HG03460 (cell line): ENCODE measurements around the gene ANKRD40.

Experiments used
- ATAC-seq: cut with Tn5 transposase; IDR thresholded peaks from one replicate; pipeline ENCODE4 v1.9.1; 2021; ENCODE audit not compliant: unreplicated experiment

Gene ANKRD40

DNA sequence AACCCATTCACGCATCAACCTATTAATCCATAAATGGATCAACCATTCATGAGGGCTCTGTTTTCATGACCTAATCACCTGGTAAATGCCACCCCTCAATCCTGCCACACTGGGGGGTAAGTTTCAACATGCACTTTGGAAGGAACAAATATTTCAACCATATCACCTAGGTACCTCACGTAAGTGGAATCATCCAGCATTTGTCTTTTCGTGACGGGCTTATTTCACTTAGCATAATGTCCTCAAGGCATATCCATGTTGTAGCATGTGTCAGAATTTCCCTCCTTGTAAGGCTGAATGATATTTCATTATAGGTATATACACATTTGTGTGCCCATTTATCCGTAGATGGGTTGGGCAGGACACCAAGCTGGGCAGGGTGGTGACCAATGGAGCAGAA, 35.6 kb downstream of the ANKRD40 start:
- ATAC-seq, result no peak

DNA sequence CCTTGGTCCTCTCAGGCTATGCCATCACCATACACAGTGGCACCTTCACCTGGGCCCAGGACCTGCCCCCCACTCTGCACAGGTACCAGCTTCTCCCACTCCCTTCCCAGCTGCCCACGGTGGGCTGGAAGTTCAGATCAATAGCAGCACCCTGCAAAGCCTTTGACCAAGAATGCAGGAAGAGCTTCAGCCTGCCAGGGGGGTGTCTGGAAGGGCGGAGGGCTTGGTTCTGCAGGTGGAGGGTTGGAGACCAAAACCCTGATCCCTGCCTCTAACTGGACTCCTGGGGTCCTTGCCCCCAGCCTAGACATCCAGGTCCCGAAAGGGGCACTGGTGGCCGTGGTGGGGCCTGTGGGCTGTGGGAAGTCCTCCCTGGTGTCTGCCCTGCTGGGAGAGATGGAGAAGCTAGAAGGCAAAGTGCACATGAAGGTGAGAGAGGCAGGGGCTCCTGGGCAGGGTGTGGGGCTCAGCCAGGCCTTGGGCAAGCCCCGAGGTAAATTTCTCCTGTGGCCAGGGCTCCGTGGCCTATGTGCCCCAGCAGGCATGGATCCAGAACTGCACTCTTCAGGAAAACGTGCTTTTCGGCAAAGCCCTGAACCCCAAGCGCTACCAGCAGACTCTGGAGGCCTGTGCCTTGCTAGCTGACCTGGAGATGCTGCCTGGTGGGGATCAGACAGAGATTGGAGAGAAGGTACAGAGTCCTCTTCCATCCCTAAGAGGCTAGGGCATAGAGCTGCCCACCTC, 38.7 kb downstream of the ANKRD40 start:
- ATAC-seq, result no peak

DNA sequence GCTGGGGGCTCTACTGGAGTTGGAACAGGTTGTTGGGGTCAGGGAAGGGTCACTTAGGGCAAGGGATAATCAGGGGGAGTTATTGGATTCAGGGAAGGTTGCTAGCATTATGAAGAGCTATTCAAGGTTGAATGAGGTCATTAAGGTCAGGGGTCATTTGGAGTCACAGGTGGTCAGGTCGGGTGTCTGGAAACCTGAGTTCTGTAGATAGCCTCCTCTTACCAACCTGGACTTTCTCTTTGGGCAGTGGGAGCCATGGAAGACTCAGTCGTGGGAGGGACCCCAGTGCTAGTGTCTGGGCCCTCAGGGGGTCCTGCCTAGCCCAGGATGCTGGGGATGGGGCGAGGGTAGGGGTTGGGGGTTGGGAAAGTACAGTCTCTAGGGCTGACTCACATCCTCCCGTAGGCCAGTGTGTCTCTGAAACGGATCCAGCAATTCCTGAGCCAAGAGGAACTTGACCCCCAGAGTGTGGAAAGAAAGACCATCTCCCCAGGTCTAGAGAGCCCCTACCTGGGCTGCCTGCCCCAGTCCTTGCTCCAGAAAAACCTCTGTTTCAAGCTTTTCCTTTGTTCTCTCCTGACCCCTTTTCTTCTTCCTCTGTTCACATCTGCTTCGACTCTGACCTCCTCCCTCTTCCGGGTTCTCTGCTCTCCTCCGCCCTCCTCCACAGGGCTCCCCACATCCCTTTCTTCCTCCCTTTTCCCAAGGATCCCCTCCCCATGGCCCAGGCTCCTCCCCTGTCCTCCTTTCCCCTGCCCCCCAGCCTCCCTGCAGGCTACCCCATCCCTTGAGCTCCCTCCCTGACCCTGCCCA, 39.5 kb downstream of the ANKRD40 start:
- ATAC-seq, result no peak

DNA sequence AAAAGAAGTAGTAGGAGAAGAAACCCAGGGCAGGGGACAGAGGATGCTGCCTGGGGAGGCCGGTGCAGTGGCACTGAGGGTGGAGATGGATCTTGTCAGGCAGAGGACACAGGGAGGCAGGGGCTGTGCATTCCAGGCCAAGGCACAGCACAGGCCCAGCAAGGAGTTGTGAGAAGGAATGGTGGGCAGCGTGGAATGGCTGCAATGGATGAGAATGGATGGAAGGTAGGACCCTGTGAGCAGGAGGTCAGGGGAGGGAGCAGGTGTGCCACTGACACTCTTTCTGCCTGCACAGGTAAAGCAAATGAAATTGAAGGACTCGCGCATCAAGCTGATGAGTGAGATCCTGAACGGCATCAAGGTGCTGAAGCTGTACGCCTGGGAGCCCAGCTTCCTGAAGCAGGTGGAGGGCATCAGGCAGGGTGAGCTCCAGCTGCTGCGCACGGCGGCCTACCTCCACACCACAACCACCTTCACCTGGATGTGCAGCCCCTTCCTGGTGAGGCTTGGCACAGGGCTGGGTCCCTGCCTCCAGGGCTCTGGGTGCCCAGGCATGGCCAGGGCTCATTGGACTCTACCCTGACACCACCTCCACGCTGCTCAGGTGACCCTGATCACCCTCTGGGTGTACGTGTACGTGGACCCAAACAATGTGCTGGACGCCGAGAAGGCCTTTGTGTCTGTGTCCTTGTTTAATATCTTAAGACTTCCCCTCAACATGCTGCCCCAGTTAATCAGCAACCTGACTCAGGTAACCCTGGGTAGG, 40.3 kb downstream of the ANKRD40 start:
- no peak for ATAC-seq

DNA sequence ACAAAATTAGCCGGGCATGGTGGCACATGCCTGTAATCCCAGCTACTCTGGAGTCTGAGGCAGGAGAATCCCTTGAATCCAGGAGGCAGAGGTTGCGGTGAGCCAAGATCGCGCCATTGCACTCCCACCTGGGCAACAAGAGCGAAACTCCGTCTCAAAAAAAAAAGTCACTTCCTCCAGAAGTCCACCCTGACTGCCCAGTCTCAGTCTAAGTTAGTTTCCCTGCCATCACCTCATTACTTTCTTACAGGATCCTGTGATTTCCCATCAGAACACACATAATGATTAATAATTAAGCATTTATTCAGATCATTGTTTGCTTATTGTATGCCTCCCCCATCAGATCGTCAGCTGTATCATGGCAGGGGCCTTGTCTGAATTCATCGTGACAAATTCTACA, 41.4 kb downstream of the ANKRD40 start:
- no peak for ATAC-seq

DNA sequence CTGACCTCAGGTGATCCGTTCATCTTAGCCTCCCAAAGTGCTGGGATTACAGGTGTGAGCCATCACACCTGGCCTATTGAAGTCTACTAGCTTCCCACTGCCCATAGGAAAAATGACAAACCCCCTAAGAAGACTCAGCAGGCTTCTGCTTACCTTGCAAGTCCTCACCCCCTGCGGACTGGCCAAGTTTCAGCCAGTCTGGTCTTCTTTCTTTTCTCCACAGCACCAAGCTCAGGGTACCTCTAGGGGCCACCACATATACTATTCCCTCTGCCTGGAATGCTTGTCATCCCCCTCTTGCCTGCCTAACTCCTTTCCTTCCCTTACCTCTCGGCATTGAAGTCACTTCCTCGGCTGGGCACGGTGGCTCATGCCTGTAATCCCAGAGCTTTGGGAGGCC, 41.9 kb downstream of the ANKRD40 start:
- no peak for ATAC-seq

DNA sequence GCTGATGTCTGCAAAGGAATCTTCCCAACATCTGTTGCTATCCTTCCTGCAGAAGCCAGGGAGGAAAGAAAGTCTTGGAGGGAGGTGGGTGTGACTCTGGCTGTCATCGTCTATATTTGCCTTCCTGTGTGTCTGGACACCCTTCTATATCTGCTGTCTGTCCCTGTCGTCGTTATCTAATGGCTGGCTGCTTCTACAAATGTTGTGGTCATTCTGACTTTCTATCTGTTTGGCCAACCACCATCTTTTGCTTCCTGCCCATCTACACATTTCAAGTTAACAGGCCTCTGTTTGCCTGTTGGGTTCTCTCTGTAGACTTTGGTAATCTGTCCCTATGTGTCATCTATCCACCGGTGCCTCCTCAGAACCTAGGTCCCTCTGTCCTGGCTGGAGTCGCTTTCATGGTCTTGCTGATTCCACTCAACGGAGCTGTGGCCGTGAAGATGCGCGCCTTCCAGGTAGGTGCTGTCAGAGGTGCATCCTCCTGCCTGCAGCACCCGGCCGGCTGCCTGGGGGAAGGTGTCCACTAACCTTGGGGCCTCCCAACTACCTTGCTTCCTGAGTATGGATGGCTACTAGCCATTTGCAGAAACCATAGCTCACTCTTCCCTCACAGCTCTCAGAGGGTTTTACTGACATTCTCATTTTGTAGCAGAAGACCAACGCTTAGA, 42.8 kb downstream of the ANKRD40 start:
- no peak for ATAC-seq

DNA sequence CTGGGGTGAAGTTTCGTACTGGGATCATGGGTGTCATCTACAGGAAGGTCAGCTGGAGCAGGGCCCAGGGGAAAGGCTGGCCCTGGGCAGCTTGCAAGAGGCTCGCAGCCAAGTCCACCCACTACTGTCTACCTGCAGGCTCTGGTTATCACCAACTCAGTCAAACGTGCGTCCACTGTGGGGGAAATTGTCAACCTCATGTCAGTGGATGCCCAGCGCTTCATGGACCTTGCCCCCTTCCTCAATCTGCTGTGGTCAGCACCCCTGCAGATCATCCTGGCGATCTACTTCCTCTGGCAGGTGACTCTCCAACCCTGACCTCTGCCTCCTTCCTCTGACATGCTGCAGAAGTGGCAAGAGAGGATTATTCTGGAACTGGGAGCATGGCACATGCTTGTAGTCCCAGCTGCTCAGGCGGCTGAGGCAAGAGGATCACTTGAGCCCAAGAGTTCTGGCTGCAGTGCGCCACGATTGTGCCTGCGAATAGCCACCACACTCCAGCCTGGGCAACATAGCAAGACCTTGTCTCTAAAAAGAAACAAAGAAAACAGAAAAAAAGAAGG, 43.8 kb downstream of the ANKRD40 start:
- ATAC-seq, result no peak

DNA sequence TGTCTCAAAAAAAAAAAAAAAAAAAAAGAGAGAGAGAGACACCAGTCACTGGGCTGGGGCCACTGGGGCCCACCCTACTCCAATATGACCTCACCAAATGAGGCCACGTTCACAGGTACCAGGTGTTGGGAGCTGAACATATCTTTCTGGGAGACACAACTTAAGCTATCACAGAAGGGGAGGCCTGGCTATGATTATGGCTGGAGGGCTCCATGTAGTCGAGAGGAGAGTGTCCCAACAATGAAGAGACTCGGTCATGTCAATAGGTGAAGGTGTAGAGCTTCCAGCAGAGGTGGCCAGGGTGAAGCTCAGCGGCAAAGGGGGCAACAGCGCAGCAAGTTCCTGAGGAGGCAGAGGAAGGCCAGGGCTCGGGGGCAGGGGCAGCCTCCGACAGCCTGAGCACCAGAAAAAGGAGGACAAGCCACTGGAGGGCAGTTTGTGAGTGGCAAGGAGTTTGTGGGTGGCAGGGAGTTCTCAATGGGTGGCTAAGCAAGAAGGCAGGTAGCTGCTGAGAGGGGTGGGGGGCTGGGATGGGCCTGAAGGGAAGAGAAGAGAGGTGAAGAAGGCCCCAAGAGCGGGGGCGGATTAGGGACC, 45.0 kb downstream of the ANKRD40 start:
- ATAC-seq, result no peak

DNA sequence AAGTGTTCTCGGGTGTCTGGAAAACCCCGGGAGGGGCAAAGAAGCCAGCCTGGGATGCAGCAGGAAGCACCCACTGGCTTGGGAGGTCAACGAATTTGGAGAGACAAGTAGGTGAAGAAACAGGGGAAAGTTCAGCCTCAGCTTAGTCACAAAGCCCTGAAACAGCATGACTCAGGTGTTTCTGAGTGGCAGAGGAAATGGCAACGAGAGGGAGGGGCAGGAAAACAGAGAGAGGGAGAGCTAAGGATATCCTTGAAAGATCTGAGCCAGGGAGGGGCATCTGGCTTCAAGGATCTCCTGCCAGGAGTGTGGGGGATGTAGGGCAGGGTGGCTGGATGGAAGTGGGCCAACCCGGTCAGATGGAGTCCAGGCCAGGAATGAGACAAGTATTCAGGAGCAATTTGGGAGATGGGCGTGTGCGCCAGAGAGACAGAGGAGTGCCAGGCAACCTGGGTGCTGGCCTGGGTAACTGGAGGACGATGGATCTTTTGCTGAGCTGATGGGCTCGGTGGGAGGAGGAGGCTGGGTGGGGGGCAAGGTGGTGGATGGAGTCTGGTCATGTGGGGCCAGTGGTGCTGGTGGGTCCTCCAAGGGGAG, 45.8 kb downstream of the ANKRD40 start:
- ATAC-seq, result no peak

DNA sequence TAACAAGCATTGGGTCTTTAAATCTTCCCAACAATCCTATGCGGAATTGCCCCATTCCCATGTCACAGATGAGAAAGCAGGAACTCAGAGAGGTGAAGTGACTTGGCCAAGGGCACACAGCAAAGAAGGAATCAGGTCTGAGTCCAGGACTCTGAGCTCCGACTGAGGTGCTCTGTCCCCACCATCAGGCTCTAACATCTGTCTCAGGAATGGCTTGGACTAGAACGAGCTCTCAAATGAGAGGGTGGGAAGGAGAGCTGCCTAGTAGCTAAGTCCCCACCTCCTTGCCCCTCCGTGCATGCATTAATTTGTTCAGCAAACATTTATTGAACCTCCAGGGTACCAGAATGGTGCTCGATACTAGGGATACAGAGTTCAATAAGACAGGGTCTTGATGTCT, 46.4 kb downstream of the ANKRD40 start:
- no peak for ATAC-seq

DNA sequence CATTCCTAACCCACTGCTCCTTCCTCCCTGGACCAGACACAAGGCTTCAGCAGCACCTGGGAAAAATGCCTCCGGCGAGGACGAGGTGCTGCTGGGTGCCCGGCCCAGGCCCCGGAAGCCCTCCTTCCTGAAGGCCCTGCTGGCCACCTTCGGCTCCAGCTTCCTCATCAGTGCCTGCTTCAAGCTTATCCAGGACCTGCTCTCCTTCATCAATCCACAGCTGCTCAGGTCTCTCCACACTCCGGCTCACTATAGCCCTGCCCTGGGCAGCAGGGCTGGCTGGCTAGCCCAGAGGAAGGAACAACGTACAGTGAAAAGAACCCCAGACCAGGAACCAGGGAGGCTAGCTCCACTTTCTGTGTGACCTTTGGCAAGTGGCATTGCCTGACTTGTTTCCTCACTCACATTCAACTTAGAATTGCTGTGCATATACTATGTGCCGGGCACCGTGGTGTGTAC, 46.8 kb downstream of the ANKRD40 start:
- ATAC-seq, result no peak

DNA sequence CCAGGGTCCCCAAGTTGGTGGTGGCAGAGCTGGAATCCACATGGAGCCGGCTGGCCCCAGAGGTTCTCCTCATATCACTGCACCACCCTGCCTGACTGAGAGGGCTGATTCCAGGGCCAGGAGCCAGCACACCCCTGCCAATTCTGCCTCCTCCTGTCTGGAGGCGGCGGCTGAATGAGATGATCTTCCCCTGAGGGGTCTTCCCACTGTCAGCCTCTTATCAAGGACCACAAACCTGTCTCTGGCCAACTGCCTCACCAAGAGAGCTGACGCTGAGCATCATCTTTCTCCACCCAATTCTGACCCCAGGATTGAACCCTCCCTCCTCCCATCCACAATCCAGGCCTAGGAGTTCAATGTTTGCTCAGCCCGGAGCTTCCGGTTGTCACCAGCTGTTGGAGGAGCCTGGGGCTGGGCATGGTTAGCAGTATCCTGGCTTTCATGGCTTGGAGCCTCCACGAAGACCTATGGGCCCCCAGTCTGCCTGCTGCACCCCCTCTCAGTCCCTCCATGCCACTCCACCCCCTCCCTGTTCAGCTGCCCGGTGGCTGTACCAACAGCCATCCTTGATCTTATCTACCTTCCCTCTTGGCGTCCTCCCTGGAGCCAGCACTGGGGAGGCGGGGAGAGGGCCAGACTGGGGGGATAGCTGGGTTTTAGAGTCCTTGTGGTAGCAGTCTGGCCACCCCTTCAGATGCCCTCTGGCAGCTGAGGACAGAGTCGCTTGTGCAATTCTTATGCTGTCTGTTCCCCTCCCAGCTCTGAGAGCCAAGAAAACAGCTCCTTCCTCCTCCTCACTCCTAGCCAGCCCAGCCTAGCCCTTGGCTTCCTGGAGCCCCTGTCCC, 47.5 kb downstream of the ANKRD40 start:
- ATAC-seq, result no peak

DNA sequence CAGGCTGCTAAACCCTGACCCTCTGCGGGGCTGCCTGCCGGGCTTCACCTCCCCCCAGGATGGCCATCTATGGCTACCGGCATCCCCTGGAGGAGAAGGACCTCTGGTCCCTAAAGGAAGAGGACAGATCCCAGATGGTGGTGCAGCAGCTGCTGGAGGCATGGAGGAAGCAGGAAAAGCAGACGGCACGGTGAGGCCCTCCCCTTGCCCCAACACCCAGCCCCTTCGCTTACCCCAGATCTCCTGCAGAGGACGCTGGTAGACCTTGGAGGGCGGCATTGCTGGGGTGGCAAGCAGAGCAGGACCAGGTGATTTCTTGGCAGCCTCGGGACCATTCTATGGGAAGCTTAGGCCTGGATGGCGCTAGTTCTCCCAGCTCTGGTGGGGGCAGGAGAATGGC, 48.5 kb downstream of the ANKRD40 start:
- no peak for ATAC-seq

DNA sequence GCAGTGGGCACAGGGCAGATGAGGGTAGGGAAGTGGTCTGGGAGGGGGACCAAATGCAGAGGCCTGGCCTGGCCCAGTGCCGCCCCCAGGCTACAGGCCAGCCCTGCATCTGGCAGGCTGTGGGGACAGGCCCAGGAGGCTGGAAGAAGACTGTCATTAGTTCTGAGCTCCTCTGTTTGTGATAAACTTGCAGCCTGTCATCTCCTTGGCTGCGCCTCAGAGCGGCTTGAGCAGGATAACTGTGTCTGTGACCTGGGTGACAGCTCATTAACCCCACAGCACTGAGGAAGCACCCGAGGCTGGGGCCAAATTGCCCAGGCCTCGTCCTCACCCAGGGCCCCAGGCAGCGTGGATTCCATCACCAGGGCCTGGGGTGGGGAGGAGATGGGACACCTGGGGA, 49.1 kb downstream of the ANKRD40 start:
- no peak for ATAC-seq

DNA sequence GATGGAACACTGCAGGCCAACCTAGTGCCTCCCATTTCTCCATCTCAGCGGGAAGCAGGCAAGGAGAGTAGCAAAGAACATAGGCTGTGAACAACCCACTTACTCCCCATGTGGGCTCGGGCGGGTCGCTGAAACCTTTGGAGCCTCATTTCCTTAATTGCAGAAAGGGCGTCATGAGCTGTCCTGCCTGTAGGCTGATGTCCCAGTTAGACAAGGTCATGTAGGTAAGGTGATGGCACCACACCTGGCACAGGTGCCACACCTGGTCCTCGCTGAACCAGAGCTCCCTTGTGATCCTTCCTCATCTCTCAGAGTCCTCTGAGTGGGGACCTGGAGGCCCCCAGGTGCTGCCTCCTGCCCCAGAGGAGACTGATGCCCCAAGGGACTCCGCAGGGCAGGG, 50.1 kb downstream of the ANKRD40 start:
- ATAC-seq, result no peak

DNA sequence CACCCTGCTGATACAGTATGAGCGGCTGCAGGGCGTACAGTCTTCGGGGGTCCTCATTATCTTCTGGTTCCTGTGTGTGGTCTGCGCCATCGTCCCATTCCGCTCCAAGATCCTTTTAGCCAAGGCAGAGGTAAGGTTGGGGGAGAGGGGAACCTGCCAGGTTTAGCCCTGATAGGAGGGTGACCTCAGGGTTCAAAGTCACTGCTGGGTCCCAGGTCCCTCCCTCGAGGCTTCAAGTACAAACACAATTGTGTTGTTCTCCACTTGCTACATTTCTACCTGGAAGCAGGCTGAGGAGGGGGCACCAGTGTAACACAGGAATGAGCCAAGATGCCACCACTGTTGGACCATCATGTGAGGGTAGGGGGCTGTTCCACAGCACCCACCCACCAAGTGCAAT, 50.7 kb downstream of the ANKRD40 start:
- no peak for ATAC-seq

DNA sequence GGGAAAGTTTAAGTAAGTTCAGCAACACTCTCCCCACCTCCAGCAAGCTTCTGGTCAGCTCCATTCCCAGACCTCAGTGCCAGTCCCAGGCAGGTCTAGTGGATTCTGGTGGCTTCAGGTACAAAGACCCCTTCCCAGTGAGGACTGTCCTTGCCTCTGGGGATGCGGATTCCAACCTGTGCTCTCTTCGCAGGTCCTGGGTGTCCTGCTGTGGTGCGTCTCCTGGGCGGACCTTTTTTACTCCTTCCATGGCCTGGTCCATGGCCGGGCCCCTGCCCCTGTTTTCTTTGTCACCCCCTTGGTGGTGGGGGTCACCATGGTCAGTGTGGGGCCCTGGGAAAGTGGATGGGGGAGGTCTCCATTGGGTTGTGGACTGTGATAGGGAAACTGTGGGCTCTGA, 51.2 kb downstream of the ANKRD40 start:
- ATAC-seq, result no peak

DNA sequence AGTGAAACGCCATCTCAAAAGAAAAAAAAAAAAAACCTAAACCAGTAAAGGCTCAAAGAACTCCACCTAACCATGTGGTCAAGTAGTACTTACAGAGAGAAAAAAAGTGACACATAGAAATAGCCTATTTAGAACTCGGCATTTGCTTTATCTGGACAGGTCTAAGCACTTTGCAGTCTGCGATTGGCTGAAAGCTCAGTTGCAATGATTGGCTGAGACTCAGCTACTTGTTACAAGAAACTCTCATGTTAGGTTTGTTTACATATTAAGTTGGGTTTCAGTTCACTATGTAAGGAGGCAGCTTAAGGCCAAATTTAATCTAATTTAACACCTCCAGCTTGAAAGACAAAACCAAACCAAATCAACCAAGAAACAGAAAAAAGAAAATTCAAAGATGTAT, 54.0 kb downstream of the ANKRD40 start:
- ATAC-seq, result no peak
